ENCODE results near the gene APPBP2. TPM values are rescaled to one million over a fixed set of nuclear protein-coding genes. Genes with fewer than 3 reads are reported as not detected.
"Not testable (repeated sequence)": the region's sequence is repeated elsewhere in the genome, so short reads cannot be mapped to it uniquely, and the experiment has no call there.

The APPBP2 gene
- total and polyA plus RNA-seq, 8 donors: 4.0 to 29.6 (median 18.3) TPM

DNA sequence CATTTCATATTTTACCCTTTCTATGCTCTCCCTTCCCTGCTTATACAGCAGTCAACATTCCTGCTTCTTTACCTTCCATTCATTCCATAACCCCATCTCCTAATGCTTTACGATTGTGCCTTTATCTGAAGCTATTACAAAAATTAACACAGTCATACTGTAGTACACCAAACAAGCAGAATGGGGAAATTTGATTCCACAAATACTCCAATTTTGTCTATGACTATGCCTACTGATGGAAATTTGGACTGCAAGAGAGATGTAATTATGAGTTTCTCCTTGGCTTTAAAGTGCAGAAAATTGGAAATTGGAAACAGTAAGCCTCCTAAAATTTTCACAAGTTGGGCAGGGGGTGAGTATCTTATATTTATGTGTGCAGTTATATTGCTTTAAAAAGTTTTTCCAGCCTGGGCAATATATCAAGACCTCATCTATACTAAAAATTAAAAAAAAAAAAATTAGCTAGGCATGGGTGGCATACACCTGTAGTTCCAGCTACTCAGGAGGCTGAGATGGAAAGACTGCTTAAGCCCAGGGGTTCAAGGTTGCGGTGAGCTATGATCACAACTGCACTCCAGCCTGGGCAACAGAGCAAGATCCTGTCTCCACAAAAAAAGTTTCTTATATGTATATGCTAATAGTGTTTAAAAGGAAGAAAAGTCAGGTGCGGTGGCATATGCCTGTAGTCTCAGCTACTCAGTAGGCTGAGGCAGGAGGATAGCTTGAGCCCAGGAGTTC is 3.0 kb downstream of the APPBP2 start:
- ATAC-seq (no peak), DNase-seq (no peak), FAIRE-seq (no peak)
- 54 to 60% methylated on average over 3 of the region's 3 CpGs for WGBS, 2 donors
- H3K4me1 ChIP-seq: peaks cover 6 to 36% (median 13%) of the 10 kb centered on the region in 3 donors
- no peak overlapping the region for H3K27ac ChIP-seq
- TF ChIP-seq CTCF (IDR thresholded peaks at IDR 0.05): no peak
- intact Hi-C loops (cut with DNase I): no loop called here
- H3K36me3 ChIP-seq: no peaks in the 10 kb centered on the region
- H3K9me3 ChIP-seq: no peaks in the 10 kb centered on the region
- peak overlapping the region in 1 of 4 donors; percentile 91 for H3K4me3 ChIP-seq
- no peaks in the 10 kb centered on the region for H3K27me3 ChIP-seq

DNA sequence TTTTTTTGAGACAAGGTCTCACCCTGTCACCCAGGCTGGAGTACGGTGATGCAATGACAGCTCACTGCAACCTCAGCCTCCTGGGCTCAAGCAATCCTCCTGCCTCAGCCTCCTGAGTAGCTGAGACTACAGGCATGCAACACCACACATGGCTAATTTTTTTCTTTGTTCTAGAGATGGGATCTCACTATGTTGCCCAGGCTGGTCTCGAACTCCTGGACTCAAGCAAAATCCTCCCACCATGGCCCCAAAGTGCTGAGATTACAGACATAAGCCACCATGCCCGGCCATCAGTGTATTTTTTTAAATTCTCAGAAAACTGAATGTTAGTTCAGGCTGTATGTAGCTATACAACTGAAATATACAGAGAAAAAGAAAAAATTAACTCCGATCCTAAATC is 6.2 kb downstream of the APPBP2 start:
- intact Hi-C loops (cut with DNase I): no loop called here
- Histone ChIP-seq H3K36me3 (no peaks in the 10 kb centered on the region), H3K9me3 (no peaks in the 10 kb centered on the region), H3K27ac (no peak overlapping the region), H3K4me1 (peaks cover 6 to 31% (median 13%) of the 10 kb centered on the region in 3 donors), H3K4me3 (no peak overlapping the region), H3K27me3 (no peaks in the 10 kb centered on the region)
- no peak for ATAC-seq
- TF ChIP-seq CTCF (IDR thresholded peaks at IDR 0.05): no peak
- 93 to 96% methylated on average over 4 of the region's 4 CpGs for WGBS, 2 donors
- no peak for FAIRE-seq
- no peak for DNase-seq

DNA sequence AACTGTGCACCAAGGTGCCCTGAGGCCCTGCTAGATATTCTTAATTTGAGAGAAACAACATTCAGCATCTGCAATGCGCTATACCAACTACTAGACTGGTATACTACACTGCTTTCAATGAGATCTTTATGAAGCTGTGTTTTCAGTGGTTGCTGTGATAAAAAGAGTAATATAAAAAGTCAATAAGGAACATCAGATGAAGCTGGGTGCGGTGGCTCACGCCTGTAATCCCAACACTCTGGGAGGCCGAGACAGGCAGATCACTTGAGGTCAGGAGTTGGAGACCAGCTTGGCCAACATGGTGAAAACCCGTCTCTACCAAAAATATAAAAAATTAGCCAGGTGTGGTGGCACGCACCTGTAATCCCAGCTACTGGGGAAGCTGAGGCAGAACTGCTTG is 10.4 kb downstream of the APPBP2 start:
- not testable (repeated sequence) for DNase-seq, ATAC-seq
- WGBS, 2 donors: 94 to 96% methylated on average over 6 of the region's 6 CpGs

DNA sequence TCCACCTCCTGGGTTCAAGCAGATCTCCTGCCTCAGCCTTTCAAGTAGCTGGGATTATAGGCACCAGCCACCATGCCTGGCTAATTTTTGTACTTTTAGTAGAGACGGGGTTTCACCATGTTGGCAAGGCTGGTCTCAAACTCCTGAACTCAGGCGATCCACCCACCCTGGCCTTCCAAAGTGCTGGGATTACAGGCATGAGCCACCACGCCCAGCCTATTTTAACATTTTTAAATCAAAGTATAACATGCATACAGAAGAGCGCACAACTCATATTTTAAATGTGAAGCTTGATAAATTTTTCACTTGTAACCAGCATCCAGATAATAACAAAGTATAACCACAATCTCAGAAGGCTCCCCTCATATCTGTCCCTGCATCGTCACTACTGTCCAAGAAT is 10.8 kb downstream of the APPBP2 start:
- DNase-seq; H3K27ac ChIP-seq; H3K4me1 ChIP-seq; intact Hi-C loops (cut with DNase I); FAIRE-seq; H3K4me3 ChIP-seq; ATAC-seq; H3K27me3 ChIP-seq; H3K36me3 ChIP-seq; H3K9me3 ChIP-seq: not testable (repeated sequence)
- WGBS, 2 donors: 95 to 96% methylated on average over 5 of the region's 5 CpGs

More for the DNA sequence above, 10.4 kb downstream of the APPBP2 start:
- H3K4me1 ChIP-seq; H3K36me3 ChIP-seq; H3K27me3 ChIP-seq; H3K9me3 ChIP-seq; FAIRE-seq; H3K27ac ChIP-seq; H3K4me3 ChIP-seq; intact Hi-C loops (cut with DNase I): not testable (repeated sequence)

- no peaks in the 10 kb centered on the region for H3K9me3 ChIP-seq
- FAIRE-seq: no peak
- no peak overlapping the region for H3K27ac ChIP-seq
- WGBS, 2 donors: 94 to 100% methylated on average over 1 of the region's 1 CpG
- no peak overlapping the region for H3K4me3 ChIP-seq
- no peak for ATAC-seq
- DNase-seq: no peak
- no peaks in the 10 kb centered on the region for H3K36me3 ChIP-seq
- no peaks in the 10 kb centered on the region for H3K4me1 ChIP-seq
- intact Hi-C loops (cut with DNase I): no loop called here
- H3K27me3 ChIP-seq: no peaks in the 10 kb centered on the region
- no peak for TF ChIP-seq CTCF (IDR thresholded peaks at IDR 0.05)
Measured at GRCh38 chr17:60514500-60514899, 11.5 kb downstream of the APPBP2 start.

DNA sequence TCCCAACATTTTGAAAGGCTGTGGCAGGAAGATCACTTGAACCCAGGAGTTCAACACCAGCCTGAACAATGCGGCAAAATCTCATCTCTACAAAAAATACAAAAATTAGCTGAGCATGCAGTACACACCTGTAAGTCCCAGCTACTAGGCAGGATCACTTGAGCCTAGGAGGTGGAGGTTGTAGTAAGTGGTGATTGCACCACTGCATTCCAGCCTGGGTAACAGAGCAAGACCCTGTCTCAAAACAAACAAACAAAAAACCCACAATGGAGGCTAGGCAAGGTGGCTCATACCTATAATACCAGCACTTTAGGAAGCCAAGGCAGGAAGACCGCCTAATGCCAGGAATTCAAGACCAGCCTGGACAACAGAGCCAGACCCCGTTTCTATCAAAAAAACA is 12.0 kb downstream of the APPBP2 start:
- FAIRE-seq: no peak
- no peak for DNase-seq

More for the DNA sequence above, 12.0 kb downstream of the APPBP2 start:
- 91 to 96% methylated on average over 3 of the region's 3 CpGs for WGBS, 2 donors
- Histone ChIP-seq H3K36me3 (no peaks in the 10 kb centered on the region), H3K4me3 (no peak overlapping the region), H3K9me3 (no peaks in the 10 kb centered on the region), H3K27ac (no peak overlapping the region), H3K4me1 (no peaks in the 10 kb centered on the region), H3K27me3 (no peaks in the 10 kb centered on the region)
- TF ChIP-seq CTCF (IDR thresholded peaks at IDR 0.05): no peak
- no peak for ATAC-seq
- intact Hi-C loops (cut with DNase I): no loop called here

All from pancreas (tissue), 10 donors.